ENCODE measurements around the gene CACNA2D4.

The CACNA2D4 gene

GRCh38 chr12:1885599-1886245 lies 32.7 kb downstream of the CACNA2D4 start:
- no peak for DNase-seq (ENCODE audit: low read depth)

GRCh38 chr12:1885082-1885596 lies 33.3 kb downstream of the CACNA2D4 start:
- no peak for DNase-seq (ENCODE audit: low read depth)

GRCh38 chr12:1884651-1885050 lies 33.8 kb downstream of the CACNA2D4 start:
- DNase-seq (ENCODE audit: low read depth) = no peak

GRCh38 chr12:1883513-1883912 lies 34.9 kb downstream of the CACNA2D4 start:
- no peak for DNase-seq (ENCODE audit: low read depth)

GRCh38 chr12:1882850-1883470 lies 35.5 kb downstream of the CACNA2D4 start:
- DNase-seq (ENCODE audit: low read depth) = no peak

GRCh38 chr12:1882405-1882804 lies 36.0 kb downstream of the CACNA2D4 start:
- DNase-seq (ENCODE audit: low read depth) = no peak

GRCh38 chr12:1881936-1882335 lies 36.5 kb downstream of the CACNA2D4 start:
- no peak for DNase-seq (ENCODE audit: low read depth)

GRCh38 chr12:1881301-1881700 lies 37.2 kb downstream of the CACNA2D4 start:
- DNase-seq (ENCODE audit: low read depth) = no peak

GRCh38 chr12:1880876-1881275 lies 37.6 kb downstream of the CACNA2D4 start:
- DNase-seq (ENCODE audit: low read depth) = no peak

GRCh38 chr12:1880153-1880845 lies 38.2 kb downstream of the CACNA2D4 start:
- no peak for DNase-seq (ENCODE audit: low read depth)

- no peak for DNase-seq (ENCODE audit: low read depth)
Measured at GRCh38 chr12:1879633-1880032, 38.8 kb downstream of the CACNA2D4 start.

GRCh38 chr12:1878695-1879094 lies 39.8 kb downstream of the CACNA2D4 start:
- no peak for DNase-seq (ENCODE audit: low read depth)

- DNase-seq (ENCODE audit: low read depth) = no peak
Measured at GRCh38 chr12:1878214-1878613, 40.2 kb downstream of the CACNA2D4 start.

- no peak for DNase-seq (ENCODE audit: low read depth)
Measured at GRCh38 chr12:1877169-1877878, 41.1 kb downstream of the CACNA2D4 start.

- DNase-seq (ENCODE audit: low read depth) = no peak
Measured at GRCh38 chr12:1876086-1876485, 42.4 kb downstream of the CACNA2D4 start.

- DNase-seq (ENCODE audit: low read depth) = no peak
Measured at GRCh38 chr12:1875608-1876007, 42.8 kb downstream of the CACNA2D4 start.

- no peak for DNase-seq (ENCODE audit: low read depth)
Measured at GRCh38 chr12:1873531-1874510, 44.6 kb downstream of the CACNA2D4 start.

GRCh38 chr12:1872448-1872847 lies 46.0 kb downstream of the CACNA2D4 start:
- DNase-seq (ENCODE audit: low read depth) = no peak

- DNase-seq (ENCODE audit: low read depth) = no peak
Measured at GRCh38 chr12:1872001-1872400, 46.5 kb downstream of the CACNA2D4 start.

GRCh38 chr12:1870998-1871917 lies 47.2 kb downstream of the CACNA2D4 start:
- no peak for DNase-seq (ENCODE audit: low read depth)
